GM08714 (cell line): ENCODE results near the gene TPRX1.

Experiments used
- H3K4me3 ChIP-seq: fragments of 200-500 bp; sonication (Bioruptor generic); 2 replicates; pipeline ENCODE4 v1.5.1; 2014; ENCODE audit warnings: mild to moderate bottlenecking, low read length, inconsistent platforms
- ZNF274 ChIP-seq: IDR thresholded peaks from 2 replicates; pipeline ENCODE4 v1.6.1; 2012; ENCODE audit warnings: mild to moderate bottlenecking, low read depth, low read length

Gene TPRX1

DNA sequence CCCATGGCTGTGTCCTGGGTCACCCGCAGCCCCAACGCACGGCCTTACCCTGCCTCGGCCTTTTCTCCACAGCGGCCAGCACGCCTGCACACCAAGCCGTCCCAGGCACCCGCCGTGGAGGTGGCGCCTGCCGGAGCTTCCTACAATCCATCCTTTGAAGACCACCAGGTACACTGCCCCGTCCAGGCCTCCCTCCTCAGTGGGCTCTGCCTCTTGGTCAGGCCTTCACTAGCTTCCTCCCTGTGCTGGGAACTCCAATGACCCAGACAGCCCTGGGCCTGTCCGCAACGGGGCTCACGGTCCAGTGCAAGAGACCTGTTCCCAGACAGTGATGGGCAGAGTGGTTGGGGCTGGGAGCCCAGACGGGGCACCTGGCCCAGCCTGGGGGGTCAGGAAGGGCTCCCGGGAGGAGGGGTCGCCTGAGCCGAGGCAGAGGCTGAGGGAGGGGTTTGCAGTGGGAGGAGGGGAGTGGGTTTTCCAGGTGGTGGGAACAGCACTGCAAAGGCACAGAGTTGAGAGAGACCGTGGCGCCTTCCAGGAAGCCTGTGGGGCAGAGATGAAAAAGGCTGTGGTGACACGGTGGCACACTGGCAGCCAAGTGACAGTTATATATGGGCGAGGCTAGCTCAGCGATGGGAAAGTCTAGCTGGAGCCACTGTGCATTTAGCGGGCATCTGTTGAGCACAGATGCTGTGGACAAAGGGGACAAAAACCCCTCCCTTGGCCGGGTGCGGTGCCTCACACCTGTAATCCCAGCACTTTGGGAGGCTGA, 51.7 kb downstream of the TPRX1 start:
- H3K4me3 ChIP-seq: no peak overlapping the region
- TF ChIP-seq ZNF274: no peak
